Ramos (cell line): Measurements from ENCODE around the gene ABCA1.

Experiments
- in situ Hi-C: fragments of 300-500 bp; cut with MboI; formaldehyde crosslinking; loops from one replicate; pipeline ENCODE4 v1.14.3; 2022; ENCODE audit warnings: low sequenced_read_pairs; ENCODE audit not compliant: unreplicated experiment

Gene ABCA1

GRCh38 chr9:104745852-104746251 is 182.1 kb downstream of the ABCA1 start:
- in situ Hi-C loops: no loop called here

DNA sequence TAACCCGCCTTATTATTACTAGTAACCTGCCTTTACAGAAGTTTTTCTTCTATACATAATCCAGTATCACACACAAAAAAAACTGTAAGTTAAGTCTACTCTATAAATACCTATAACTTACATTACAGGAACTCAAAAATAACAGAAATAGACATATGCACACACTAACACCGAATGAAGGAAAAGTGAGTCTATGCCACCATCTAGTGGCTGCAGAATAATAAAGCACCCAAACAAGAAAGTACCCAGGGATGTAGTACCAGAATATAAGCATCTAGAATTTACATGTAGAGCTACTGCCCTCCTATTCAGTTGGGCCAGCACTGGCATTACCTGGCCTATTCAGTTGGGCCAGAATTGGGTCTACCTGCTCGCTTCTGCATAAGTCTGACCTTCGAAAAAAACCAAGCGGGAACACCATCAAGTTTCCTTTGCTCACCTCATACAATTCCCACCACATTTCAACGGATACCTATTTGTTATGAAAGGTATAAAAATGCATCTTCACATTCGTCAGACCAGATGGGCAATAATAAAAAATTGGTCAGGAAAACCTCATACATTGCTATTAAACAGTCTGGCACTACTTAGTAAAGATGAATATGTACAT is 184.5 kb downstream of the ABCA1 start:
- in situ Hi-C loops: no loop called here

DNA sequence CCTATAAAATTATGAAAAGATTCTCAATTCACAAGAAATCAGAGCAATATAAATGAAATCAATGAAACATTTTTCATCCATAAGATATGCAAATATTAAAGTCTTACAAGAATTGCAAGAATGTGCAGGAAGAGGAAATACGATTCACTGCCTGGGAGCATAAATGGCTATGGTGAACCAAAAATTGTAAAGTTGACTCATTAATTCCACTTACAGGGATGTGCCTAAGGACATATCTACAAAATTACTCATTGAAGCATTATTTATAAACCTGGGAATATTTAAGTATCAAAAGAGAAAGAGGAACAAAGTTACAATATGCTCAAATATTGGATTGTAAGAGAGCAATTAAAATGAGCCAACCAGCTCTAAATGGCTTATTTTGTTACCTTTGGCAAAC is 187.3 kb downstream of the ABCA1 start:
- in situ Hi-C loops: no loop called here

DNA sequence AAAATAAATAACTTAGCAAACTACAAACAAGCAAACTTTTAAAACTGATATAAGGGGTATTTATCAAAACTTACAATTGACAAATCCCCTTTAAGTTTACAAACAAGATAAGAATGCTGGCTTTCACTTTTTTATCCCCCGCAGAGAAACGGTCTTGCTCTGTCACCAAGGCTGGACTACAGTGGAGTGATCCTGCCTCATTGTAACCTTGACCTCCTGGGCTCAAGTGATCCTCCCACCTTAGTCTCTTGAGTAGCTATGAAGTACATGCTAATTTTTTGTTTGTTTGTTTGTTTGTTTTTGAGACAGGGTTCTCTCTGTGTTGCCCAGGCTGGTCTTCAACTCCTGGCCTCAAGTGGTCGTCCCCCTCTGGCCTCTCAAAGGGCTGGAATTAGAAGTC is 189.5 kb downstream of the ABCA1 start:
- in situ Hi-C loops: no loop called here
